Measurements from ENCODE around the gene NRIP3. TPM values are rescaled to one million over a fixed set of nuclear protein-coding genes. Genes with fewer than 3 reads are reported as not detected.

The NRIP3 gene
- 1.7 and 1.8 TPM in 2 replicates for total RNA-seq

GRCh38 chr11:9003573-9004182 is at the start of gene NRIP3:
TSS of gene NRIP3 (minus strand) at chr11:9004001. CDS start at chr11:9003935, 66 bp downstream.

GRCh38 chr11:8964324-8965320 is 39.2 kb downstream of the NRIP3 start, which contains the start of gene TMEM9B:
TSS of gene TMEM9B (minus strand) at chr11:8964442. CDS start at chr11:8964313, 129 bp downstream.

GRCh38 chr11:8942518-8943066 is 61.2 kb downstream of the NRIP3 start, which contains the start of gene ASCL3:
TSS of gene ASCL3 (minus strand) at chr11:8943016. CDS start at chr11:8938161, 4,855 bp downstream.

GRCh38 chr11:8932564-8933180 is 71.1 kb downstream of the NRIP3 start, which contains the start of gene C11orf16:
TSS of gene C11orf16 (minus strand) at chr11:8932947. CDS start at chr11:8932308, 639 bp downstream.

Other genes with a start within 250 kb of the NRIP3 start
- gene AKIP1, start 92.8 kb downstream of the NRIP3 start, total RNA-seq, result 57.9 and 61.1 TPM in 2 replicates
- not detected in 2 replicates for gene C11orf16, start 71.1 kb downstream of the NRIP3 start, total RNA-seq
- gene ASCL3, start 61.0 kb downstream of the NRIP3 start, total RNA-seq, result not detected in 2 replicates
- gene TMEM9B, start 39.6 kb downstream of the NRIP3 start, total RNA-seq, result 39.1 and 47.4 TPM in 2 replicates
- gene SCUBE2, start 87.6 kb upstream of the NRIP3 start, total RNA-seq, result 0.34 and 1.3 TPM in 2 replicates

All from hair follicular keratinocyte (primary cell).